OCI-LY3 (cell line): ENCODE measurements around the gene MT1G.

Experiments
- H2AFZ ChIP-seq: fragments of 200-600, 300-600 bp; shearing (Covaris generic); 2 replicates; pipeline ENCODE4 v1.6.0; 2014; ENCODE audit warnings: antibody characterized with exemption, low read depth, low read length
- H3K27ac ChIP-seq: fragments of 200-600, 300-600 bp; sonication (generic); 2 replicates; pipeline ENCODE4 v1.5.1; 2014; ENCODE audit warnings: mild to moderate bottlenecking, low read length, moderate library complexity, mixed read lengths
- H3K27me3 ChIP-seq: fragments of 200-600, 300-600 bp; sonication (generic); 2 replicates; pipeline ENCODE4 v1.6.1; 2014; ENCODE audit warnings: low read depth, low read length, mixed read lengths
- H3K36me3 ChIP-seq: fragments of 200-600, 300-600 bp; sonication (generic); replicated peaks from 2 replicates; pipeline ENCODE3; 2014; ENCODE audit warnings: low read depth, low read length, mixed read lengths
- H3K4me1 ChIP-seq: fragments of 300-600, 200-600 bp; sonication (generic); 2 replicates; pipeline ENCODE4 v1.6.1; 2014; ENCODE audit warnings: low read length, mixed read lengths
- H3K4me2 ChIP-seq: fragments of 200-600, 300-600 bp; sonication (generic); 2 replicates; pipeline ENCODE4 v1.6.1; 2014; ENCODE audit warnings: low read length, mixed read lengths
- H3K4me3 ChIP-seq: fragments of 300-600, 200-600 bp; sonication (generic); 2 replicates; pipeline ENCODE4 v1.5.1; 2014; ENCODE audit warnings: antibody characterized with exemption, mild to moderate bottlenecking, low read length, moderate library complexity
- H3K79me2 ChIP-seq: fragments of 300-600, 200-600 bp; shearing (Covaris generic); 2 replicates; pipeline ENCODE4 v1.6.1; 2014; ENCODE audit warnings: mild to moderate bottlenecking, low read length, mixed read lengths
- H3K9ac ChIP-seq: fragments of 300-600, 200-600 bp; shearing (Covaris generic); 2 replicates; pipeline ENCODE4 v1.6.0; 2014; ENCODE audit warnings: mild to moderate bottlenecking, low read length, moderate library complexity
- H3K9me3 ChIP-seq: fragments of 200-600, 300-600 bp; shearing (Covaris generic); 2 replicates; pipeline ENCODE4 v1.6.1; 2014; ENCODE audit warnings: low read length, mixed read lengths; ENCODE audit not compliant: insufficient read depth
- H4K20me1 ChIP-seq: fragments of 200-600, 300-600 bp; sonication (generic); 2 replicates; pipeline ENCODE4 v1.6.1; 2016; ENCODE audit warnings: low read length, mixed read lengths; ENCODE audit not compliant: insufficient read depth
- CTCF ChIP-seq: fragments of 200-600, 300-600 bp; sonication (generic); IDR thresholded peaks from 2 replicates; pipeline ENCODE4 v1.5.1; 2014; ENCODE audit warnings: antibody characterized with exemption, low read length, low read depth
- EZH2phosphoT487 ChIP-seq: fragments of 200-600 bp; shearing (Covaris generic); IDR thresholded peaks from 2 replicates; pipeline ENCODE4 v1.6.1; 2018; ENCODE audit warnings: antibody characterized with exemption, mixed run types, low read depth

Gene MT1G

GRCh38 chr16:56713794-56714193, 45.9 kb upstream of the MT1G start:
- no peak overlapping the region for H3K4me3 ChIP-seq
- peaks cover 2% of the 10 kb centered on the region; the same call in 1 of the 2 replicates for H3K27me3 ChIP-seq
- no peak overlapping the region for H3K27ac ChIP-seq
- no peaks in the 10 kb centered on the region for H3K36me3 ChIP-seq
- no peaks in the 10 kb centered on the region for H3K4me1 ChIP-seq
- H3K79me2 ChIP-seq, result no peaks in the 10 kb centered on the region
- H2AFZ ChIP-seq, result no peak overlapping the region
- no peaks in the 10 kb centered on the region for H4K20me1 ChIP-seq
- no peak for TF ChIP-seq EZH2phosphoT487
- TF ChIP-seq CTCF, result no peak
- no peaks in the 10 kb centered on the region for H3K9me3 ChIP-seq
- no peak overlapping the region for H3K9ac ChIP-seq
- H3K4me2 ChIP-seq, result no peak overlapping the region

- Histone ChIP-seq H3K36me3 (no peaks in the 10 kb centered on the region), H3K27ac (no peak overlapping the region), H3K79me2 (no peaks in the 10 kb centered on the region), H3K4me2 (no peak overlapping the region), H3K4me3 (no peak overlapping the region), H3K27me3 (peaks cover 9% of the 10 kb centered on the region), H4K20me1 (no peaks in the 10 kb centered on the region), H3K9ac (no peak overlapping the region), H2AFZ (no peak overlapping the region), H3K9me3 (no peaks in the 10 kb centered on the region), H3K4me1 (no peaks in the 10 kb centered on the region)
- TF ChIP-seq CTCF (no peak), EZH2phosphoT487 (no peak)
Observed at GRCh38 chr16:56711862-56712261, 44.0 kb upstream of the MT1G start.

DNA sequence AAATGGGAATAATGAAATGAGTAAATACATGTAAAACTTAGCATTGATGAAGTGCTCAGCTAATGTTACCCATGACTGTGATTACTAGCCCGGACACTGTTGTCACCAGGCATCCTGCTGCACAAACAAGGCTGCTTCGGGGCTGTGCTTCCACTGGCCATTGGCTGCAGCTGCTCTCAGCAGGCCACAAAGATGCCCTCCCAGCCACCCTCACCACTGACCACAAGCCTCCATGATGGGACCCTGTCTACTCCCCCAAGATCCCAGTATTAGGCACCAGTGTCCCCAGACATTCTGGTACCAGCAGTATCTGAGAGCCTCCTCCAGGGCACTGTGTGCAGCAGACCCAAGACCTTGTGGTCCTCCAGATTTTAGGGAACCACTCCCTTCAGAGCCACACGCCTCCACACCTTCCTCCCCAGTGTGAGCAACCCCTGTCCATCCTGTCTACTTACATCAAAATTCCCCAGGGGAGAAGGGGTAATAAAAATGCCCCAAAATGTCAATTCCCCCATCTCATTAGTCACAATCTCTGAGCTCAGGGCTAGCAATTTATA, 42.4 kb upstream of the MT1G start:
- Histone ChIP-seq H2AFZ (no peak overlapping the region), H3K4me3 (no peak overlapping the region), H3K4me1 (no peaks in the 10 kb centered on the region), H4K20me1 (no peaks in the 10 kb centered on the region), H3K27ac (no peak overlapping the region), H3K36me3 (no peaks in the 10 kb centered on the region), H3K9ac (no peak overlapping the region), H3K27me3 (peaks cover 9% of the 10 kb centered on the region), H3K79me2 (no peaks in the 10 kb centered on the region), H3K4me2 (no peak overlapping the region), H3K9me3 (no peaks in the 10 kb centered on the region)
- TF ChIP-seq EZH2phosphoT487, result no peak
- TF ChIP-seq CTCF, result no peak

DNA sequence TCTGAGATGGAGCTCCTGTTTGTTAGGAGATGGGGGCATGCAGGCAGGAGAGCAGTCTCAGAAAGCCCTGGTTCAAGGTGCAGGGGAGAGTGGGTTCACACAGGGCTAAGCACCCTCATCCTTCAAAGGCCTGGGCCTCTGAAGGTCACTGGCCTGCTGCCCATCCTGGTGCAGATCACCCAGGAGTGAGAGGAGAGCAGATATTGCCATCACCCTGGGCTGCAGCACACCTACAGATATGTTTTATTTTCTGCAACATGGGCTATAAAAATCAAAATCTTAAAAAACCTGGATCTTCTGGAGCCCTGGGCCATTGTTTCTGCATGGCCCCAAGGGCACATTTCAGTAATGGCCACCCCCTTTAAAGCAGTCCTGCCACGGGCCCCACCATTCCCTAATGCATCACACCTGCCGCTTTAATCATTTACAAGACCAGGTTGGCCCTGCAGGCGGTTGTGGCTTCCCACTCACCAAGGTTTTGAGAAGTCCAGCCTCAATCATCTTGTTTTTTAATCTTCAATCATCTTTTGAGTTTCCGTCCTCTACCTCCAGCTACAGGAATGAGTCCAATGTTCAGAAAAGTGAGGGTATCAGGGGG, 41.7 kb upstream of the MT1G start:
- no peak overlapping the region for H3K4me3 ChIP-seq
- H4K20me1 ChIP-seq, result no peaks in the 10 kb centered on the region
- no peak overlapping the region for H2AFZ ChIP-seq
- H3K27ac ChIP-seq, result no peak overlapping the region
- TF ChIP-seq CTCF (no peak), EZH2phosphoT487 (no peak)
- H3K27me3 ChIP-seq, result peaks cover 9% of the 10 kb centered on the region
- no peaks in the 10 kb centered on the region for H3K4me1 ChIP-seq
- H3K4me2 ChIP-seq, result no peak overlapping the region
- no peaks in the 10 kb centered on the region for H3K79me2 ChIP-seq
- H3K36me3 ChIP-seq, result no peaks in the 10 kb centered on the region
- no peaks in the 10 kb centered on the region for H3K9me3 ChIP-seq
- no peak overlapping the region for H3K9ac ChIP-seq
